HG03196 (cell line): ENCODE results near the gene FAM83G.
"Not testable (repeated sequence)": the region's sequence is repeated elsewhere in the genome, so short reads cannot be mapped to it uniquely, and the experiment has no call there.

Experiments used
- ATAC-seq: cut with Tn5 transposase; IDR thresholded peaks from one replicate; pipeline ENCODE4 v1.9.1; 2021; ENCODE audit not compliant: unreplicated experiment

The FAM83G gene

DNA sequence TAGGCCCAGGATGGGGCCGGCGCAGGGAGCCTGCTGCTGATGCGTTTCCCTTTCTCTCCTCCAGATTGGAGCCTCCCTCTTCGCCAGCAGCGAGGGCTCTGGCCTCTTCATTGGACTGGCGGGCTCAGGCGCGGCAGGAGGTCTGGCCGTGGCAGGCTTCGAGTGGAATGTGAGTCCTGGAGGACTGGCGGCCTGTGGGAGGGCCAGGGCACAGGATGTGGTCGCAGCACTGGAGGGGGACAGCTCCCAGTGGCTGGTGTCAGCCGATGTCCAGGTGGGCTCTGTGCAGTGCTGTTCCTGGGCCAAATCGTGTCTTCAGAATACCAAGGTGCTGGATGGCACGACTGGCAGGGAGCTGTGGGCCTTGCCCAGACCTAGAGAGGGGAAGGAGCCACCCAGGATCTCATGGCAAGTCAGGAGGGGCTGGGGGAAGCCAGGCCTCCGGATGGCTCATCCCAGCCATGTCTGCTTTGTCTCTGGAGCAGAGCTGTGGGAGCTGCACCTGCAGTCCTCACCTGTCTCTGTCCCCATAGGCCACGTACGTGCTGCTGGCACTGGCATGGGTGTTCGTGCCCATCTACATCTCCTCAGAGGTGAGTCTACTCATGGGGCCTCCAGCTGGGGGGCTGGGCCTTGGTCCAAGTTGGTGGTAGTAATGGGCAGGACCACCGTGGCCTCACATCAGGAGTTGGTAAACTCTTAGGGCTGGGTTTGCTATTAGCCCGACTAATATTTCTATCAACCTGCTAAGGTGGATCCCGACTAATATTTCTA, 45.3 kb downstream of the FAM83G start:
- no peak for ATAC-seq

DNA sequence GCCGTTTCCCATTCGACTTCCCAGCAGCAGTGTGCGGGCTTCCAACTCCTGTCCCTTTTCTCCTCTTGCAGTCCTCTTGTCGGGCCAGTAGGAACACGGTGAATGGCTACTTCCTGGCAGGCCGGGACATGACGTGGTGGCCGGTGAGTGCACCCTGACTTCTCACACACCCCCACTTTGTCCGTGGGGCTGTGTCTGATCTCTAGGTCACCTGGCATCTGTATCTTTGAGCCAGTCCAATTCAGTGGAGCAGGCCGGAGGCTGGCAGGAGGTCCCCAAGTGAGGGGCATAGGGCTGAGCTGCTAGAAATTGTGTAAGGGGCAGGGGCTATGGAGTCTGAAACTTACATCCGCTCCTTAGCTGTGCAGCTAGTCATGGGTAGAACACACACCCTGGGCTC, 46.0 kb downstream of the FAM83G start:
- ATAC-seq, result no peak

DNA sequence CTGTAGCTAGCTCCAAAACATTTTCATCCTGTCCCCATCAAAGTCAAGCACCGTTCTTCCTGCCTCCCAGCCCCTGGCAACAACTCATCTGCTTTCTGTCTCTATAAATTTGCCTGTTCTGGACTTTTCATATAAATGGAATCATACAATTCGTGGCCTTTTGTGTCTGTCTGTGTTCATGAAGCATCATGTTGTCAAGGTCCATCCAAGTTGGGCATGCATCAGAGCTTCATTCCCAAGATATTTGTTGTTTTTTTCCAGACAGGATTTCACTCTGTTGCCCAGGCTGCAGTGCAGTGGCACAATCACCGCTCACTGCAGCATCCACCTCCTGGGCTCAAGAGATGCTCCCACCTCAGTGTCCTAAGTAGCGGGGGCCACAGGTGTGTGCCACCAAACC, 46.7 kb downstream of the FAM83G start:
- ATAC-seq, result no peak

GRCh38 chr17:18956581-18956980, 48.0 kb downstream of the FAM83G start:
- ATAC-seq, result no peak

DNA sequence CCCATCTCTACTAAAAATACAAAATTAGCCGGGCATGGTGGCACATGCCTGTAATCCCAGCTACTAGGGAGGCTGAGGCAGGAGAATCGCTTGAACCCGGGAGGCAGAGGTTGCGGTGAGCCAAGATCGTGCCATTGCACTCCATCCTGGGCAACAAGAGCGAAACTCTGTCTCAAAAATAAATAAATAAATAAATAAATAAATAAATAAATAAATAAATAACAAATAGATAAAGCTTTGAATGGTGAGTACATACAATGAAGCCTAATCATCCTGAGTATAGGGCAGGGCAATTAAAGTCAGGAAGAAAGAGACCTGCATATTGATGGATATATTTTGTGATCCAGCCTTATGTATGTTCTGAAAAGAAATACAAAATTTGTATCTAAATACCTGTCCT, 48.5 kb downstream of the FAM83G start:
- ATAC-seq, result not testable (repeated sequence)

- no peak for ATAC-seq
These were observed 49.6 kb downstream of the FAM83G start for GRCh38 chr17:18955009-18955408.

DNA sequence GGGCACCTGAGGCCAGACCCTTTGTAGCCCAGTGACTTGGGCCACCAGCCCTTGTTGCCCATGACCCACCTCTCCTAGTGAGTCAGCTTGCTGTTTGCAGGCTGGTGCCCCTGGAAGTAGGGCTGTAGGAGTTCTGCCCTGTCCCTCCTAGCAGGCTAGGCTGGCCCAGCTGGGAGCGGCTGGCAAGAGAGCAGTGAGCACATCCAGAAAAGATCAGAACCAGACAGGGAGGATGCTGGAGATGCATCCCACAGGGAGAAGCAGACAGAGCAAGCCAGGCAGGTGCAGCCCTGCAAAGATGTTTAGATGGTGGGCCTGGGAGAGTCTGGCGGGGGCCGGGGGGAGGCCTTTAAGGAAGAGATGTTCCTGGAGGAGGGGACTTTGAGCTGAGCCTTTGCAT, 50.2 kb downstream of the FAM83G start:
- ATAC-seq, result no peak

DNA sequence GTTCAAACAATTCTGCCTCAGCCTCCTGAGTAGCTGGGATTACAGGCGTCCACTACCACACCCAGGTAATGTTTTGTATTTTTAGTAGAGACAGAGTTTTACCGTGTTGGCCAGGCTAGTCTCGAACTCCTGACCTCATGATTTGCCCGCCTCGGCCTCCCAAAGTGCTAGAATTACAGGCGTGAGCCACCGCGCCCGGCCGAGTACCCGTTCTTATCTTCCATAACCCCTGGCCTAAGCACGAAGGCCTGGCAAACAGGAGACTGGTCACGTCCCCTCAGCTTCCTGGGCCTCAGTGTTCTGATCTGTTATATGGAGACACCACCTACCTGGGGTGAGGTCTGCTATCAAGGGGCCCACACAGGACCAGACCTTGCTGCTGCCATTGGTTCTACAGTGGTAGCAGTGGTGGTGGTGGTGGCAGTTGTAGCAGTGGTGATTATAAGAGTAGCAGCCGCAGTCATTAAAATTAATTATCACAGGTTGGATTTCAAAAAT, 51.3 kb downstream of the FAM83G start:
- no peak for ATAC-seq

GRCh38 chr17:18951941-18952842, 52.4 kb downstream of the FAM83G start, which contains the start of gene SLC5A10:
Gene SLC5A10, plus strand, starts transcription at chr17:18952165. Its CDS starts 41 bp downstream, at chr17:18952206.
- ATAC-seq, result no peak

- no peak for ATAC-seq
These were observed 53.3 kb downstream of the FAM83G start for GRCh38 chr17:18950944-18951905.

DNA sequence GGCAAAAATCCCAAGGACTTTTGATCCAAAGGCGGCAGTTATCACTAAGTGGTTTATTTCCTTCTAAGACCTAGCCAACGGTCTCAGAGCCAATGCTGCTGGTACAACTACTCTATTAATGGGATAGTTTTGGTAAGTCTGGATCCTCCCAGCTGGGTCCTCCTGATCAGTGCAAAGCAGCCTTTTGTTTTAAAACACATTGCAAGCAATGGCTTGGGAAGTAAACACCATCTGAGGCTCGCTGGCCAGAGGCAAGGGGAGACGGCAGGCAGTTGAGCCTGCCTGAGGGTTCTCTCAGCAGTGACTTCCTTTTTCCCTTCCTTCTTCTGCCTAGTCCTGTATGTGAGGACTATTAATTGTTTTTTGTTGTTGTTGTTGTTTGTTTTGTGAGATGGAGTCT, 54.2 kb downstream of the FAM83G start:
- no peak for ATAC-seq

GRCh38 chr17:18949566-18949965, 55.0 kb downstream of the FAM83G start:
- no peak for ATAC-seq

DNA sequence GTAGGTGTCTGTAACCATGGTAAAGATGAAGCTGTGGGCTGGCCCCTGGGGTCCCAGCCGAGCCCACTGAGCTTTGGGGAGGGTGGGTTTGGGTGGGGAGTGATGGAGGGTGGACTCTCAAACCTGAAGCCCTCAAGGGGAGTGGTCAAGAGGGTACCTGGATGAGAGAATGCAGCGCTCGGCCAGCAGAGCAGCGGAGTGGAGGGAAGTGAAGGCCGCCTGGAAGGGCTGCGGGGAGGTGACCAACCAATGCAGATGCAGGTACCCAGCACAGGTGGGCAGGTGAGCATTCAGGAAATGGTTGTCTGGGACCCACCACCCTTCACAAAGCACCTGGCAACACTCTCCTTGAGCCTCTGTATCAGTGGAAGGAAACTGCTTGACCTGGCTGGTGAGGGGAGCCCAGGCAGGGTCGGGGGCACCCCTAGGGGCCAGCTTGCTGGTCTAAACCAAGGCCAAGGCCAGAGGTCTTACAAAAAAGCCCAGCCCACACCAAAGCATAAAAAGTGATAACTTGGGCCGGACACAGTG, 56.0 kb downstream of the FAM83G start:
- no peak for ATAC-seq

GRCh38 chr17:18947866-18948265, 56.7 kb downstream of the FAM83G start:
- ATAC-seq, result no peak

DNA sequence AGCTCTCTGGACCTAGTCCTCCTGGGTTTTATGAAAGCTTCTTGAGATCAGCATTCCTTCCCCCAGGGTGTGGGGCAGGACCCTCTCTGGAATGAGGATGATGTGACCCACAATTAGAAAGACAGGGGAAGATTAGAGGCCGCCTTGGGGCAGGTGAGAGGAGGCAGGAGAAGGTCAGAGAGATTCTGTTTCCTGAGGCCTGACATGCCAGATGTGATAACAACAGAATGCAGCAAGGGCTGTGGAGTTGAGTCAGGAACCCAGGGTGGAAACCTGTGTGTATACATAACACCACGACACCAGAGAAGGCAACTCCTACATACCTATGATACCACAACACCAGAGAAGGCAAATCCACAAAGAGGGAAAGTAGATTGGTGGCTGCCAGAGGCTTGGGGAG, 58.0 kb downstream of the FAM83G start:
- no peak for ATAC-seq

DNA sequence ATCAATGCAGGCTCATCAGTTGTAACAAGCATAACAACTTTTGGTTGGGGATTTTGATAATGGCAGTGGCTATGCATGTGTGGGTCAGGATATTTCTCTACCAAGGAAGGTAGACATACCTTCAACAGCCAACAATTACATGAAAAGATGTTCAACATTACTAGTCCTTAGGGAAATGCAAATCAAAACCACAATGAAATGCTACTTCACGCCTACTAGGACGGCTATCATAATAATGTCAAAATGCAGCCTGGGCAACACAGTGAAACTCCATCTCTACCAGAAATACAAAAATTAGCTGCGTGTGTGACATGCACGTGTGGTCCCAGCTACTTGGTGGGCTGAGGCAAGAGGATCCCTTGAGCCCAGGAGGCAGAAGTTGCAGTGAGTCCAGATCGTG, 59.9 kb downstream of the FAM83G start:
- no peak for ATAC-seq

- ATAC-seq, result no peak
These were observed 65.9 kb downstream of the FAM83G start for GRCh38 chr17:18938692-18939023.

GRCh38 chr17:18937981-18938691, 66.4 kb downstream of the FAM83G start:
- ATAC-seq, result no peak

DNA sequence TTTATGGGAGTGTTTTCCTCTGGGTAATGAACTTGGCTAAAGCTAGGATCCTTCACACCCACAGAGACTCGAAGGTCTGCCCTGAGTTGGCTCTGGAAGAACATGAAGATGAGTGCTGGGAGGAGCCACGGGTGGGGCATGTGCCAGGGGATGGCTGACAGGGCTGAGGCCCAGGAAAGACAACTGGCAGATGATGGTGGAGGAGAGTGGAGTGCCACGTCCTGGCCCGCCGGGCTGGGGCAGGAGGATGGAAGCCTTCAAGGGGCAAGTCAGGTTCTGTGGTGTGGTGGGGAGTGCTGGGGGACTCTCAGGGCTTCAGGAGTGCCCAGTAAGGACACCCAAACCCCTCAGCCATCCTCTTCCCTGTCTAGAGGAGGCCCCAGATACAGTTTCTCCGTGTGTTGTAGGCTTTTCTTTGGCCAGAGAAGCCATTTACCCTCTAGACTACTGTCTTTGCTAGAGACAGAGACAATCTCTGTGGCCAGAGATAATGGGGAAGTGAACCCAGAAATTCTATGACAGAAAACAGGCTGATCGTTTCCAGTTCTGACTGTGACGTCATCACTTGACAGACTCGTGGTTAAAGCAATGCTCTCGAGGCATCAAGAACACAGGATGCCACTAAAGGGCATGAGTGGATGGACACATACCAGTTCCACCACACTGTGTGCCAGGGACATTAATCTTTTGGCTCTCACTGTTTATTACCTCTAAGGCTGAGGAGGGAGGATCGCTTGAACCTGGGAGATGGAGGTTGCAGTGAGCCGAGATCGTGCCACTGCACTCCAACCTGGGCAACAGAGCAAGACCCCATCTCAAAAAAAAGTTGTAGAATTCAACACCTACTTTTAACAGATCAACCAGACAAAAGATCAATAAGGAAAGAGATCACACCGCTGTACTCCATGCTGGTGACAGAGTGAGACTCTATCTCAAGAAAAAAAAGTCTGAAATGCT, 71.2 kb downstream of the FAM83G start:
- ATAC-seq, result no peak
